OCI-LY1 (cell line): ENCODE data around the gene TLE3.

Source experiments
- H2AFZ ChIP-seq: fragments of 200-600 bp; sonication (generic), shearing (Covaris generic); 2 replicates; pipeline ENCODE4 v1.6.0; 2014; ENCODE audit warnings: antibody characterized with exemption, mild to moderate bottlenecking, low read length
- H3F3A ChIP-seq: fragments of 200-600 bp; sonication (generic), shearing (Covaris generic); 2 replicates; pipeline ENCODE4 v1.6.0; 2014; ENCODE audit warnings: mild to moderate bottlenecking, antibody characterized with exemption, low read length, moderate library complexity; ENCODE audit not compliant: insufficient read depth
- H3K27ac ChIP-seq: fragments of 200-600 bp; sonication (generic); 2 replicates; pipeline ENCODE4 v1.5.1; 2014; ENCODE audit warnings: low read length, mixed run types, mild to moderate bottlenecking, low read depth; ENCODE audit not compliant: poor library complexity, severe bottlenecking
- H3K27me3 ChIP-seq: fragments of 200-600 bp; sonication (generic); 2 replicates; pipeline ENCODE4 v1.6.0; 2014; ENCODE audit warnings: antibody characterized with exemption, mild to moderate bottlenecking, low read length, moderate library complexity; ENCODE audit not compliant: insufficient read depth
- H3K36me3 ChIP-seq: fragments of 200-600 bp; sonication (generic); 2 replicates; pipeline ENCODE4 v1.6.1; 2014; ENCODE audit warnings: mild to moderate bottlenecking, antibody characterized with exemption, low read length, moderate library complexity, mixed read lengths; ENCODE audit not compliant: insufficient read depth
- H3K4me1 ChIP-seq: fragments of 200-600 bp; sonication (generic); 2 replicates; pipeline ENCODE4 v1.5.1; 2014; ENCODE audit warnings: mild to moderate bottlenecking, low read length, moderate library complexity; ENCODE audit not compliant: insufficient read depth, severe bottlenecking
- H3K4me2 ChIP-seq: fragments of 200-600 bp; sonication (generic), shearing (Covaris generic); 2 replicates; pipeline ENCODE4 v1.6.1; 2014; ENCODE audit warnings: low read length
- H3K4me3 ChIP-seq: fragments of 200-600 bp; sonication (generic); 2 replicates; pipeline ENCODE4 v1.5.1; 2014; ENCODE audit warnings: low read length, low read depth, mild to moderate bottlenecking, mixed read lengths; ENCODE audit not compliant: poor library complexity, severe bottlenecking
- H3K79me2 ChIP-seq: fragments of 200-600 bp; shearing (Covaris generic); 2 replicates; pipeline ENCODE4 v1.6.1; 2016; ENCODE audit warnings: mixed run types, low read length, mixed read lengths; ENCODE audit not compliant: insufficient read depth
- H3K9ac ChIP-seq: fragments of 200-600 bp; sonication (generic), shearing (Covaris generic); 2 replicates; pipeline ENCODE4 v1.6.1; 2014; ENCODE audit warnings: mild to moderate bottlenecking, low read length, mixed read lengths
- H3K9me2 ChIP-seq: fragments of 200-600 bp; sonication (generic), shearing (Covaris generic); 2 replicates; pipeline ENCODE4 v1.6.1; 2014; ENCODE audit warnings: low read depth, mild to moderate bottlenecking, low read length, mixed read lengths
- H3K9me3 ChIP-seq: fragments of 200-600 bp; shearing (Covaris generic); 2 replicates; pipeline ENCODE4 v1.6.1; 2014; ENCODE audit warnings: low read length, mixed read lengths
- H4K20me1 ChIP-seq: fragments of 200-600 bp; sonication (generic), shearing (Covaris generic); 2 replicates; pipeline ENCODE4 v1.6.0; 2016; ENCODE audit warnings: mild to moderate bottlenecking, low read length; ENCODE audit not compliant: insufficient read depth
- EZH2 ChIP-seq: fragments of 200-600 bp; sonication (generic), shearing (Covaris generic); IDR thresholded peaks from 2 replicates; pipeline ENCODE4 v1.8.0; 2017; ENCODE audit warnings: borderline replicate concordance, mixed run types, mild to moderate bottlenecking, antibody characterized with exemption, low read length, moderate library complexity, mixed read lengths
- TF ChIP-seq, protein P1 (sequence below): fragments of 200-600 bp; sonication (generic), shearing (Covaris generic); IDR thresholded peaks from 2 replicates; pipeline ENCODE4 v1.5.1; 2017; ENCODE audit warnings: mild to moderate bottlenecking, antibody characterized with exemption, low read length, moderate library complexity, mixed read lengths

The TLE3 gene

DNA sequence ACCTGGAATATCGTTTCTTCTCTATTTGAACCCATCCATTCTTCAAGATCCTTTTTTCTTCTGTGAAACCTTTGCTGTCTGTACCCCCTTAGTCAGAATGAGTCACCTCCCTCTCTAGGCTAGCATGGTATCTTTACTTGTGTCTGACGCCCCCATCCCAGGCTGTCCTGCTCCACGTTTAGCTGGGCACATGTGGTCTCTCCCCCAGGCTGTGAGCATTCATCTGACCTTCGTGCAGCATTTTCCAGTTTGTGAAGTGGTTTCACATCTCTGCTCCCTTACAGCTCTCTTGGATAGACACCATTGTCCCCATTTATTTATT lies 14.3 kb upstream of the TLE3 start:
- Histone ChIP-seq H2AFZ (no peak overlapping the region), H3K9me3 (no peaks in the 10 kb centered on the region), H3F3A (no peaks in the 10 kb centered on the region), H3K27me3 (peaks cover 10% of the 10 kb centered on the region; the same call in 1 of the 2 replicates), H3K9ac (no peak overlapping the region), H4K20me1 (no peaks in the 10 kb centered on the region), H3K9me2 (no peaks in the 10 kb centered on the region), H3K4me1 (no peaks in the 10 kb centered on the region), H3K4me2 (no peak overlapping the region), H3K36me3 (no peaks in the 10 kb centered on the region), H3K79me2 (no peaks in the 10 kb centered on the region), H3K4me3 (no peak overlapping the region), H3K27ac (no peak overlapping the region)
- TF ChIP-seq EZH2 = no peak
- TF ChIP-seq, protein P1, sequence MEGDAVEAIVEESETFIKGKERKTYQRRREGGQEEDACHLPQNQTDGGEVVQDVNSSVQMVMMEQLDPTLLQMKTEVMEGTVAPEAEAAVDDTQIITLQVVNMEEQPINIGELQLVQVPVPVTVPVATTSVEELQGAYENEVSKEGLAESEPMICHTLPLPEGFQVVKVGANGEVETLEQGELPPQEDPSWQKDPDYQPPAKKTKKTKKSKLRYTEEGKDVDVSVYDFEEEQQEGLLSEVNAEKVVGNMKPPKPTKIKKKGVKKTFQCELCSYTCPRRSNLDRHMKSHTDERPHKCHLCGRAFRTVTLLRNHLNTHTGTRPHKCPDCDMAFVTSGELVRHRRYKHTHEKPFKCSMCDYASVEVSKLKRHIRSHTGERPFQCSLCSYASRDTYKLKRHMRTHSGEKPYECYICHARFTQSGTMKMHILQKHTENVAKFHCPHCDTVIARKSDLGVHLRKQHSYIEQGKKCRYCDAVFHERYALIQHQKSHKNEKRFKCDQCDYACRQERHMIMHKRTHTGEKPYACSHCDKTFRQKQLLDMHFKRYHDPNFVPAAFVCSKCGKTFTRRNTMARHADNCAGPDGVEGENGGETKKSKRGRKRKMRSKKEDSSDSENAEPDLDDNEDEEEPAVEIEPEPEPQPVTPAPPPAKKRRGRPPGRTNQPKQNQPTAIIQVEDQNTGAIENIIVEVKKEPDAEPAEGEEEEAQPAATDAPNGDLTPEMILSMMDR = no peak

DNA sequence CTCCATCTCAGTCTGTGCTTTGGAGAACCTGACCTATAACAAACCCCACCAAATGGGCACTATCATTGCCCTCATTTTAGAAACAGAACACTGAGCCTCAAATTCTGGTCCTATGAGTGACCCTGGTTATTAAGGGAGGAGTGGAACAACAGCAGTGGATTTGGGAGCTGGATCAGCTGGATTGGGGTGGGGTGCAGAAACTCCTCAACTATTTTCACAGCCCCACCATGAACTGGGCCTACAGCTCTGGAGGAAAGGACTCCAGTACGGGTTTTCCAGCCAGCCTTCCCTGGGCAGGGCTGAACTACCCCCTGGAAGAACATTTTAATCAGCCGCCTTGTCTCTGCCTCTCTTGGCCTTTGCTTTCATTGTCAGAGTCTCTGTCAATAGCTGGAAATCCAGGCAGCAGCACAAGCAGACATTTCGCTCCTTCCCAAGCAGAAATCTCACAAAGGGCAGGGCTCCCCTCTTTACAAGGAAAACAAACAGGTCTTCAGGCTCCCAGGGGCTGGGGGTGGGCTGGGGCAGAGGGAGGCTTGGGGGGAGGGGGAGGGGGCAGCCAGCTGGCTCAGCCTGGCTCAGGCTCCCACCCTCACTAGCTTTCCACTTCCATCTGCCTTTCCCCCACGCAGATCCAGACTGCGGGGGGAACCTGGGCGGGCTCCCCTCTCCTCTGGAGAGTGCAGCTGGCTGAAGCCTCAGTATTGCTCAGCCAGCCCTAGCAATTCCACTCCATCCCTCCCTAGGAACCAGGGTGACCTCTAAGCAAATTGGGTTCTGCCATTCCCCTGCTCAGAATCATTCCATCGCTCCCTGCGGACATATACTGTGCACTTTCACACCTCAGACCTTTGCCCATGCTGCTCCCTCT lies 13.7 kb upstream of the TLE3 start:
- Histone ChIP-seq H3K27me3 (peaks cover 10% of the 10 kb centered on the region; the same call in 1 of the 2 replicates), H3K9me2 (no peaks in the 10 kb centered on the region), H3K4me3 (no peak overlapping the region), H3K4me2 (no peak overlapping the region), H2AFZ (no peak overlapping the region), H3K9me3 (no peaks in the 10 kb centered on the region), H3K4me1 (no peaks in the 10 kb centered on the region), H3K36me3 (no peaks in the 10 kb centered on the region), H3F3A (no peaks in the 10 kb centered on the region), H4K20me1 (no peaks in the 10 kb centered on the region), H3K79me2 (no peaks in the 10 kb centered on the region), H3K27ac (no peak overlapping the region), H3K9ac (no peak overlapping the region)
- no peak for TF ChIP-seq EZH2
- TF ChIP-seq, protein P1 = no peak

DNA sequence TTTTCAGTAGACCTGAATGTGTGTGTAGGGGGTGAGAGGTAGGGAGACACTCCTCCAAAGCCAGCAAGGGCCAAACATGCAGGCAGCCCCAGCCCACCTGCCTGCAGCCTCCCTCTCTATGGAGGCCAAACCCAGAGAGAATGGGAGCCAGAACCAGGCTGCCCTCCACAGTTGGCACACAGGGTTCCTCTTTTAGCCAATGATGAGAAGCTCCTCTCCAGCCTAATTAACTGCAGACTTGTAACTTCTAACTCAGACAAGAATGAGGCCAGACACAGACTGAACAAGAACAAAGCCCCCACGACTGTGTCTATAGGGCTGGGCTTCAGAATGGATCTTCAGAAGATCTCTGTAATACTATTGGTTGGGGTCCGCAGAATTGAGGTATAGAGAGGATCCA lies 12.3 kb upstream of the TLE3 start:
- no peaks in the 10 kb centered on the region for H3F3A ChIP-seq
- no peak overlapping the region for H3K9ac ChIP-seq
- H3K9me3 ChIP-seq = no peaks in the 10 kb centered on the region
- no peak overlapping the region for H3K4me2 ChIP-seq
- peaks cover 8% of the 10 kb centered on the region; the same call in 1 of the 2 replicates for H3K27me3 ChIP-seq
- H3K27ac ChIP-seq = no peak overlapping the region
- no peak overlapping the region for H3K4me3 ChIP-seq
- H3K79me2 ChIP-seq = no peaks in the 10 kb centered on the region
- H3K36me3 ChIP-seq = no peaks in the 10 kb centered on the region
- no peak overlapping the region for H2AFZ ChIP-seq
- H4K20me1 ChIP-seq = no peaks in the 10 kb centered on the region
- TF ChIP-seq, protein P1 = no peak
- TF ChIP-seq EZH2 = no peak
- no peaks in the 10 kb centered on the region for H3K9me2 ChIP-seq
- no peaks in the 10 kb centered on the region for H3K4me1 ChIP-seq
